HG02973 (cell line): Measurements from ENCODE around the gene ASB6.
"Not testable (repeated sequence)": the region's sequence is repeated elsewhere in the genome, so short reads cannot be mapped to it uniquely, and the experiment has no call there.

Source experiments
- ATAC-seq: cut with Tn5 transposase; IDR thresholded peaks from one replicate; pipeline ENCODE4 v1.9.1; 2021; ENCODE audit warnings: moderate library complexity; ENCODE audit not compliant: unreplicated experiment

Gene ASB6

DNA sequence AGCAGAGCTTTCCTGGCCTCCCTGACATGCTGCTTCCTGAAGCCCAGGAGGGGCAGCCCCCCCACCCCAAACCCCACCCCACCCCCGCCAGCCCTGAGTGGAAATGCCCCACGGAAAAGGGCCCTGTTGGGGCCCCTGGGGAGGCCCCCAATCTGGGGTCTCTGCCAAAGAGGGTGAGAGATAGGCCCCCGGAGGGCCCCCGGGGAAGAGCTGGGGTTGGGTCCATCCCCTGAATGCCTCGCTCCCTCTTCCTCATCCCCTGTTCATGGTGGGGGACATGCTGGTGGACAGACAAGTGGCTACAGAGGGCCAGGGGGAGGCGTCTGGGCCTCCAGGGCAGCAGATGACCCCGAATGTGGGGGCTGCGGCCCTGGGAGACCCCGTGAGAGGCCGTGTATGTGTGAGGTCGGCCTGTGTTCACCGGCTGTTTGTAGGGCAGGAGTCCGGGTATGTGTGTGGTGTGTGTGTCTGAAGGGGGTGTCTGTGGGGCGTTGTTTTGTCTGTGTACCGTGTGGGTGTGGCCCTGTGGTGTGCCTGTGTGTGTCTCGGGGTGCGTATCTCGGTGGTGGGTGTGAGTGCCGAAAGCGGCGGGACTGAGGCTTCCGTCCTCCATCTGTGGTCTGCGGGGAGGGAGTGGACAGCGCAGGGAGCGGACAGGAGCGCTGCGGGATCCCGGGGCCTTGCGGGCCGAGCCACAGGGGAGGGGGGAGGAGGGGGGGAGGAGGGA lies 32.3 kb downstream of the ASB6 start:
- ATAC-seq = no peak

DNA sequence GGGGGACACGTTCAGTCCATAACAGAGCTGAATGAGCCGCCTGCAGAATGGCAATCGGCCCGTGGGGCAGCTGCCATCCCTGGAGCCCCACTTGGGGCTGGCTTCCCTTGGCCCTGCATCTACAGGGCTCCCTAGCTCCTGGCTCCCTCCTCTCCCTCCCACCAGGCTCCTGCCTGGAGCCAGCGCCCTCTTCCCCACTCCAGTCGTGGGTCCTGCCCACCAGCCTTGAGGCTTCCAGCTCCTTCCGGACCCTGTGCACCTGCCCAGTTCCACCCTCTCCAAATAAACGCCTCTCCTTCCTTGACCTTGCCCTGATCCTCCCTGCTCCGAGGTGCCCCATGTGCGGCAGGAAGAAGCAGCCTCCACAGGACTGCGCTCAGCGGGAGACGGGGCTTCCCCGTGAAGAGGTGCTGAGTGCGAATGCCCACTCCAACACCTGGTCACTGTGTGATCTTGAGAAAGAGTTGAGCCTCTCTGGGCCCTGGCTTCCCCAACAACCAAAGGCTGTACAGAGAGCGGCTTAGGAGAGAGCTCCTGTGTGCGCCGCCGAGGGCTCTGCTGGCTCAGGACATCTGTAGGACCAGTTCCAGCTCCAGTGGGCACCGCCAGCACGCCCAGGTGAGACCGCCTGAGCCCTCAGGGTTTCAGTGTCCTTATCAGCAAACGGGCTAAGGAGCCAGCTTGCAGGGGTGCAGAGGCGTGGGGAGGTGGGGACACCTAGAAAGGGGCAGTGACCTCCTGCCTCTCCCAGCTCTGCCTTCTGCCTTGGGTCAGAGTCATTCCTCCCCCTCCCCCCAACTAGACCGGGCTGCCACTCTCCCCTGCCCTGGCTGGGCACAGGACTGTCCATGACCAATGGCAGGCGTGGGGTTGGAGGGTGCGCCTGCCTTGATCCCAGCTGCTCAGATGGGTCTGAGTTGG lies 33.1 kb downstream of the ASB6 start:
- ATAC-seq = no peak

DNA sequence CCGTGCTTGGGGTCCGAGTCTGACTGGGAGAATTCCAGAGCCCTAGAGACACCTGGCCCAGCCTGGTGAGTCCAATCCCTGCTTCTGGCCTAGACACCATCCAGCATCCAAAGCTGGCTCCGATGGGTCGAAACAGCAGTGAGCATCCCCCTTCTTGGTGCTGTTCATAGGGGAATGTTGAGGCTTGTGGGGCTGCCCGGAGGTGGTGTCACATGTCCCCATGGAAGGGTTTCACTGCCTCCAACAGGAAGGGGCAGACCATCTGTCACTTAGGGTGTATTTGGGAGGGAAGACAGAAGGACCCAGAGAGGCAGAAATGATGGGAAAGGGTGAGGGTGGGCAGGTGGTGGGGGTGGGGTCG lies 34.9 kb downstream of the ASB6 start:
- no peak for ATAC-seq

GRCh38 chr9:129606161-129607026 lies 35.6 kb downstream of the ASB6 start:
- no peak for ATAC-seq

DNA sequence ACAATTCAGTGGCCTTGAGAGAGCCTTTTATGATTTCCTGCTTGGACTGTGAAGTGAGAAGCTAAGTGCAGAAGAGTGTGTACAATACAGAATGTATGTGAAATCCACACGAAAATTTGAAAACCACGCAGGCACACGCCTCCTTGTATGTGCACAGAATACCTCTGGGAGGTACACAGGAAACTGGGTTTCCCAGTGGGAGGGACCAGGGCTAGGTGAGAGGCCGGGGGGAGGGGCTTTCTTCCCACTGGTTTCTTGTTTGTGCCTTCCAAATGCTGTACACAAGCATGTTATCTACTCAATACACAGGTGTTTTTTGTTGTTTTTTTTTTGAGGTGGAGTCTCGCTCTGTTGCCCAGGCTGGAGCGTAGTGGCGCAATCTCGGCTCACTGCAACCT lies 37.2 kb downstream of the ASB6 start:
- no peak for ATAC-seq

- no peak for ATAC-seq
Measured at GRCh38 chr9:129604056-129604765, 37.7 kb downstream of the ASB6 start.

GRCh38 chr9:129602598-129603415 lies 39.1 kb downstream of the ASB6 start:
- no peak for ATAC-seq

DNA sequence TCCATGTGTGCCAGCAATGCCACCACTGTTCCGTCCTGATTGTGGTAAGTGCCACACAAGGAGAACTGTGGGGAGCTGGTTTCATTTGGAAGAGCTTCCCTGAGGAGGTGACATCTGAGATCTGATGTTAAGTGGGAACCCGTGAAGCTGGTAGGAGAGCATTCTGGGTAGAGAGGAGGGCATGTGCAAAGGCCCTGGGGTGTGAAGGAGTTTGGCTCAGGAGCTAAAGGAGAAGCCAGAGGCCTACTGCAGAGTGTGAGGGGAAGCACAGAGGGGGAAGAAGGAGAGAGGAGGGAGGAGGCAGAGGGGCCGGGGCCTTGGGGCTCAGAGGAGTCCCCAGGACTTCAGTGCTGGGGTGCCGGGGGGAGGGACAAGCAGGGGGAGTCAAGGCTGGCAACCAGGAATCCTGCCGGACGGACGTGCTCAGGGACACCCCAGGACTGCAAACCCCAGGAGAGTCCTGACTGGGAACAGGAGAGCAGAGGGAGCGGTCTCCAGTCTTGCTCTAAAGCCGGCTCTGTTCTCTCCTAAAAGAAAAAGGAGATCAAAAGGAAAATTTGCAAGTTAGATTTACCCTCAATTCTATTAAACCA lies 40.8 kb downstream of the ASB6 start:
- ATAC-seq = no peak

DNA sequence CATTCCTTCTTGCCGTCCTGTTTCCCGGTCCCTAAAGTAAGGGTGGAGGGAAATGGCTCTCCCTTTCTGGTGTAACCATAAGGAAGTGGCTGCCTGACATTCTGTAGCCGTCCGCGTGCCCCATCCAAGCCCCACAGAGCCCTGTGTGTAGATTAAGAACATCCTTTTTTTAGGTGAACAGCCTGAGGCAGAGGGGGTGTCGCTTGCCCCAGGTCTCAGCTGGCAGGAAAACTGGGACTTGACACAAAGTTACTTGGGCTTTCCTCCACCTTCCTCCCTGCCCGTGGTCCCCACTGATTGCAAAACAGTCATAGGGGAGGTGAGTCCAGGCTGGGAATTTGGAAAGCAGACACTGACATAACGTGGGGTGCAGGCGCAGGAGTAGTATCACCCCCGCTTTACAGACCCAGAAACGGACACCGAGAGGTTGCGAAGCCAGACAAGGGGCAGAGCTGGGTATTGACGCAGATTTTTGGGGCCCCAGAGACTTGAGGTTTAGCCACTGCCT lies 43.8 kb downstream of the ASB6 start:
- no peak for ATAC-seq

DNA sequence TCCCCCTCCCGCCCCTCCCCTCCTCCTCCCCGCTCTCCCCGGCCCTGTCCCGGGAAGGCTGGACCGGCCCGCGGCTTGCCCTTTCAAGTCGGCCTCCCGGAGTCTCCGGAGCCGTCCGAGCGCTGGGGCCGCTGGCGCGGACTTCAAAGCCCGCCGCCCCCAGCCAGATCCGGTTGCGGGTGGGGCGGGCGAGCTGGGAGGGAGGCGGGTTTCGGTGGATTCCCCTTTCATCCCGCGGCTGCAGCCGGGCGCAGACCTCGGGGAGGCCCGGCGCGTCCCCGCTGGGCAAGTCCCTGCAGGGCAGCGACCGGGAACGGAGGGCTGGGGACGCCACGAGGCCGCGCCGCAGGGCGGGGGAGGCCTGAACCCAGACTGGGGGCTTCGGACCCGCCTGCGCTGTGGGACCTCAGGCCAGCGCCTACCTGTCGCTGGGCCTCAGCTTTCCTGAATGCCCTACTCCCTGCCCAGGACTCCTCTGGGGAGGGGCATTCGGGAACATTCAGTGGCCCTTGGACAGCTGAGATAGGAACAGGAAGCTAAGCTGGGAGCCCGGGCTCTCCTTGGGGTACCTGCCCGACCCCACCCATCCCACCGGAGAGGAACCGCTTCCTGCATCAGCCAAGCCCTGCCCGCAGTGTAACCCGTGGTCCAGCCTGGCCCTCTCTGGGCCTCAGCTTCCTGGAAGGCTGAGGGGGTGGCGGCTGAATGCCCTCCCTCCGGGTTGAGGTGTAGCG lies 44.4 kb downstream of the ASB6 start:
- no peak for ATAC-seq

DNA sequence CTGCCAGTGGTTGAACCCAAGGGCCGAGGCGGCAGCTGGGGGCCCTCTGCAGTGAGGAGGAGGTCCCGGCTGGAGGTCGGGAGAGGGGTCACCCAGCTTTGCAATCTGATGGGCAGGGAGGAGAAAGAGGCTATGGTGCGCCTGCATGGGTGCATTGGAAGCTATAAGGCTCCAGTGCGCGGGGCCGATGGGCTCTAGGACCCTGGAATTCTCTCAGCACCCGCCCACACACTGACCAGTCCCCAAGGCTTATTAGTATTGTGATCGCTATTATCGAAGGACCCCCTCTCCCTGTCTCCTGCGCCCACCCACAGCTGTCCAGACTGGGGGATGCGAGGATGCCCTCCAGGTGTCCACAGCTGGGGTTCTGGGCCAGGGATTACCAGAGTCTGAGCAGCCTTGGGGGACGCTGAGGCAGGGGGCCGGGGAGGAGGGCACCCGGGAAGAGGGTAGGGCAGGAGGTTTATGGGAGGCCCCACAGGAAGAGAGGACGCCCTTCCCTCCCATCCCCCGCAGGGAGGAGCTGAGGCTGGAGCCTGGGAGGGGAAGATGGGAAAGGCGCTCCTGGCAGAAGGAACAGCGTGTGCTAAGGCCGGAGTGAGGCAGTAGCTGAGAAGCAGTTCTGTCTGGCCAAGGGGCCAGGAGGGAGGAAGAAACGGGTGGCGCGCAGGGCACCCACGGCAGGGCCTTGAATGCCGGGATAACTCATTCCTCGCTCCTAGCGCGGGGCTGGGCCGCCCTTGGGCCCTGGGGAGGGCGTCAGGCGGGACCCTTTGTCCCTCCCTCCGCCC lies 45.2 kb downstream of the ASB6 start:
- ATAC-seq = no peak

DNA sequence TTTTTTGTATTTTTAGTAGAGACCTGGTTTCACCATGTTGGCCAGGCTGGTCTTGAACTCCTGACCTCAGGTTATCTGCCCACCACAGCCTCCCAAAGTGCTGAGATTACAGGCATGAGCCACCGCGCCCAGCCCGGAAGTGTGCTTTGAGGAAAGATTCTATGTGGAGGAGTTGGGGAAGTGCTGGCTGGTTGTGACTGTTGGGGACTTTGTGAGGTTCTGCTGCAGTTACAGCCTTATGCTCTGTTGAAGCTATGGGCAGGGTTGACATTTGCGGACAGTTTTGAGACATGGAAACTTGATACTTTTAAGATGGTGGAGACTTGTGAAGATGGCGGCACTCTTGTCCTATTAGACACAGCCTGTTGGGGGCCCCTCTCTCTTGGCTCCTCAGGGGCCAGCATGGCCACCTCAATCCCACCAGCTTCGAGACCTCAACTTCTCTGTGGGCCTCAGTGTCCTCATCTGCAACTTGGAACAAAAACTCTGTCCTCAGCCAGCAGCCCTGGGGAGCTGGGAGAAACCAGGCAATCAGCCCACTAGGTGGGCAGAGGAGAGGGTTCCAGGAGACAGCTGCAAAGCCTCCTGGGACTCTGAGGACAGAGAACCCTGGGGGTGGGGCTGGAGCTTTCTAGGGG lies 45.9 kb downstream of the ASB6 start:
- ATAC-seq = no peak

DNA sequence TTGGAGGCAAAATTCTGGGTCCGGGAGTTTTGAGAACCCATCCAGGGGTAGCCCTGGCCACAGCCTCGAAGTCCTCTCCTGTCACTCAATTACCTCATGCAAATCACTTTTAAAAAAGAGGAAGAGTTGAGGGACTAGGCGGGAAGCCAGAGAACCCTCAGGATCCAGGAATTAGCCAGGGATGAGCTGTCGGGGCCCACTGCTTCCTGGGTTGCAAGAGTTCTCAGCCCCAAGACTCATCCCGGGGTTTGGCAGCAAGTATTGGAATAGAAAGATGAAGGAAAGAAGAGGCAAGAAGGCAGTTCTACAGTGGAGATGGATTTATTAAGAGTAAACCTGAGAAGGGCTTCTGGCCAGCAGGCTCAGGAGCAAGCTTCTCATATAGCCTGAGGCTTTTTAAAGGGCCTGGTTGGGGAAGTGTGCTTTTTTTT lies 46.6 kb downstream of the ASB6 start:
- no peak for ATAC-seq

GRCh38 chr9:129594632-129595031 lies 47.3 kb downstream of the ASB6 start:
- ATAC-seq = no peak

DNA sequence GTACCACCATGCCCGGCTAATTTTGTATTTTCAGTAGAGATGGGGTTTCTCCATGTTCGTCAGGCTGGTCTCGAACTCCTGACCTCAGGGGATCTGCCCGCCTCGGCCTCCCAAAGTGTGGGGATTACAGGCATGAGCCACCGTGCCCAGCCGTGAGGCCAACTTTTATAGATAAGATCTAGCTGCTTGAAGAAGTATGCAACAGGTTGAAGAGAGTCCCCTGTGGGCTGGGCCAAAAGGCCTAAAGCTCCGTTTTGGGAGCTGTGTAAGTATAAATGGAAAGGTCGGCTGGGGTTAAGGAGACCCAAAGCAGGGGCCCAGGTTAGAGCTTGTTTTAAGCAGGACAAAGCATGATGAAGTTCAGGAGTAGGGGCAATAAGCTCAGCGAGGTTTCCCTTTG lies 49.2 kb downstream of the ASB6 start:
- ATAC-seq = not testable (repeated sequence)

GRCh38 chr9:129591916-129592315 lies 50.0 kb downstream of the ASB6 start:
- no peak for ATAC-seq

DNA sequence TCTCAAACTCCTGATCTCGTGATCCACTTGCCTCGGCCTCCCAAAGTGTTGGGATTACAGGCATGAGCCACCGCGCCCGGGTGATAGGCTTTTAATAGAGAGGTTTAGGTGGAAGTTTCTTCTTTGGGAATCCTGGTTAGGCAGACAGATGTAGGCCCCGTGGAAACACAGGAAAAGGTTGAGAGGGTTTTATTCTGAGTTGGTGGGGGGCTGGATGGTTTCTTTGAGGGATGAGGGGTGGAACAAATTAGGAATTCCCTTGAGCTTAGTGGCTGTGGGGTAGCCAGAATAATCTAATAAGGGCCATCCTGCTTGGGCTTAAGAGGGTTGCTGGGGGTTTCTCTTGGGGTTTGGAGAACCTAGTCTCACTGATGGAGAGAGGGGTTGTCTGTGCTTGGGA lies 51.5 kb downstream of the ASB6 start:
- ATAC-seq = no peak
